ENCODE measurements around the gene TST.

TST gene

GRCh38 chr22:37019309-37020191 lies at the start of gene TST, which contains the start of gene MPST:
Gene TST (minus strand): TSS chr22:37019447. CDS start chr22:37018732, 715 bp downstream.
Gene MPST (plus strand): TSS chr22:37019742. CDS start chr22:37019837, 95 bp downstream.
- ATAC-seq = peak; percentile 66
- peak; percentile 50 for DNase-seq

GRCh38 chr22:37068859-37069258 lies 49.6 kb upstream of the TST start:
- ATAC-seq (peak; percentile 20), DNase-seq (no peak)

- no peak for DNase-seq
- no peak for ATAC-seq
Observed at GRCh38 chr22:37067428-37067827, 48.2 kb upstream of the TST start.

- no peak for ATAC-seq
- no peak for DNase-seq
Observed at GRCh38 chr22:37065961-37066360, 46.7 kb upstream of the TST start.

- no peak for DNase-seq
- ATAC-seq = no peak
Observed at GRCh38 chr22:37065180-37065579, 45.9 kb upstream of the TST start.

GRCh38 chr22:37064553-37064952 lies 45.3 kb upstream of the TST start:
- DNase-seq = no peak
- no peak for ATAC-seq

GRCh38 chr22:37063431-37064420 lies 44.5 kb upstream of the TST start:
- no peak for ATAC-seq
- DNase-seq = no peak

- no peak for DNase-seq
- ATAC-seq = no peak
Observed at GRCh38 chr22:37062702-37063381, 43.6 kb upstream of the TST start.

GRCh38 chr22:37062376-37062675 lies 43.1 kb upstream of the TST start:
- DNase-seq (no peak), ATAC-seq (no peak)

- DNase-seq = no peak
Observed at GRCh38 chr22:37061611-37062375, 42.5 kb upstream of the TST start.

GRCh38 chr22:37060801-37061610 lies 41.8 kb upstream of the TST start:
- ATAC-seq (peak; percentile 80), DNase-seq (peak; percentile 73)

More at GRCh38 chr22:37061611-37062375, 42.5 kb upstream of the TST start:
- ATAC-seq = no peak

GRCh38 chr22:37059876-37060449 lies 40.7 kb upstream of the TST start:
- no peak for DNase-seq
- ATAC-seq = peak; percentile 41

- ATAC-seq = no peak
- no peak for DNase-seq
Observed at GRCh38 chr22:37058917-37059701, 39.9 kb upstream of the TST start.

GRCh38 chr22:37057796-37058510 lies 38.7 kb upstream of the TST start:
- ATAC-seq = no peak
- DNase-seq = no peak

- ATAC-seq (no peak), DNase-seq (no peak)
Observed at GRCh38 chr22:37057226-37057625, 38.0 kb upstream of the TST start.

- ATAC-seq (no peak), DNase-seq (no peak)
Observed at GRCh38 chr22:37056246-37056645, 37.0 kb upstream of the TST start.

- ATAC-seq (no peak), DNase-seq (no peak)
Observed at GRCh38 chr22:37054600-37055365, 35.5 kb upstream of the TST start.

GRCh38 chr22:37054056-37054395 lies 34.8 kb upstream of the TST start:
- no peak for DNase-seq
- no peak for ATAC-seq

All from stimulated activated naive CD8-positive, alpha-beta T cell treated with anti-CD3 and anti-CD28 coated beads, Interleukin-15, Interleukin-2, amounts not matched to agents 100 U/mL and 50 U/mL, for 24 hours (primary cell).